B cell (primary cell): ENCODE results near the gene SLC22A25. TPM values are rescaled to one million over a fixed set of nuclear protein-coding genes. Genes with fewer than 3 reads are reported as not detected.
"Not testable (repeated sequence)": the region's sequence is repeated elsewhere in the genome, so short reads cannot be mapped to it uniquely, and the experiment has no call there.

Experiments used
- ATAC-seq: fragments of 200-7000 bp; cut with Tn5 transposase; one replicate; pipeline ENCODE4 v1.10.0; 2021; ENCODE audit warnings: low read depth, mild to moderate bottlenecking, moderate number of reproducible peaks, moderate library complexity
- CTCF ChIA-PET: fragments of 350-600 bp; sonication (Branson Sonifier 250); formaldehyde crosslinking; loops from one replicate; lab custom pipeline; 2021; ENCODE audit warnings: antibody characterized with exemption, inconsistent platforms; lab: Charles Lee
- POLR2A ChIA-PET: fragments of 350-600 bp; sonication (Branson Sonifier 250); formaldehyde crosslinking; loops from one replicate; lab custom pipeline; 2021; ENCODE audit warnings: antibody characterized with exemption; lab: Charles Lee
- DNase-seq: peaks from one replicate; pipeline ENCODE4 v3.0.0; 2013
- H2AFZ ChIP-seq: 2 replicates; pipeline ENCODE4 v1.6.1; 2012; ENCODE audit warnings: mild to moderate bottlenecking, low read depth, low read length; ENCODE audit not compliant: insufficient read depth, poor library complexity, severe bottlenecking
- H3K27ac ChIP-seq, 2 donors: 1 replicate in 1 of 2; 2 replicates in 1 of 2; pipeline ENCODE4 v1.5.1; 2012 to 2013; ENCODE audit warnings: low read length in 2 of 2, mild to moderate bottlenecking in 2 of 2, moderate library complexity in 1 of 2
- H3K27me3 ChIP-seq, 4 experiments: fragments of 200-600 bp in 1 of 4; sonication (generic) in 1 of 4; replicated peaks in 1 of 4; 1 replicate in 2 of 4; 2 replicates in 2 of 4; pipeline versions ENCODE4 v1.6.1 to v1.7.0; 2013 to 2016; ENCODE audit warnings: low read length in 3 of 4, mild to moderate bottlenecking in 2 of 4, mixed read lengths in 1 of 4, moderate library complexity in 1 of 4; ENCODE audit not compliant: insufficient read depth in 4 of 4, control insufficient read depth in 3 of 4; ENCODE audit errors: control extremely low read depth in 1 of 4
- H3K36me3 ChIP-seq, 2 experiments: replicated peaks in 1 of 2; 1 replicate in 1 of 2; 2 replicates in 1 of 2; pipeline versions ENCODE4 v1.6.1 to v1.7.1; 2013; ENCODE audit warnings: low read length in 1 of 2; ENCODE audit not compliant: insufficient read depth in 2 of 2, control insufficient read depth in 1 of 2; ENCODE audit errors: control extremely low read depth in 1 of 2, extremely low read depth in 1 of 2
- H3K4me1 ChIP-seq, 2 donors: fragments of 200-600 bp in 1 of 2; sonication (generic) in 1 of 2; 1 replicate in 1 of 2; 2 replicates in 1 of 2; pipeline versions ENCODE4 v1.5.1 to v1.6.1; 2013 to 2017; ENCODE audit warnings: low read length in 2 of 2; ENCODE audit not compliant: control insufficient read depth in 2 of 2, insufficient read depth in 2 of 2
- H3K4me2 ChIP-seq: replicated peaks from 2 replicates; pipeline ENCODE3; 2012; ENCODE audit warnings: mild to moderate bottlenecking, low read depth, low read length; ENCODE audit not compliant: poor library complexity, severe bottlenecking
- H3K4me3 ChIP-seq, 5 experiments: fragments of 200-600 bp in 1 of 5; sonication (generic) in 1 of 5; 1 replicate in 3 of 5; 2 replicates in 2 of 5; pipeline versions ENCODE4 v1.5.1 to v1.7.0; 2011 to 2016; ENCODE audit warnings: low read length in 4 of 5, mild to moderate bottlenecking in 4 of 5, low read depth in 2 of 5, control low read depth in 1 of 5, moderate library complexity in 1 of 5; ENCODE audit not compliant: insufficient read depth in 1 of 5; ENCODE audit errors: control extremely low read depth in 1 of 5, extremely low read depth in 1 of 5
- H3K79me2 ChIP-seq: fragments of 200-600 bp; sonication (generic); one replicate; pipeline ENCODE4 v1.6.0; 2016; ENCODE audit warnings: low read length; ENCODE audit not compliant: control insufficient read depth, insufficient read depth
- H3K9ac ChIP-seq: fragments of 200-600 bp; sonication (generic); 2 replicates; pipeline ENCODE4 v1.6.1; 2017; ENCODE audit warnings: mild to moderate bottlenecking, low read length, moderate library complexity
- H3K9me3 ChIP-seq, 3 donors: one replicate each; pipeline versions ENCODE4 v1.6.1 to v1.7.1; 2013; ENCODE audit warnings: low read length in 2 of 3; ENCODE audit not compliant: control insufficient read depth in 2 of 3, insufficient read depth in 1 of 3; ENCODE audit errors: control extremely low read depth in 1 of 3
- H4K20me1 ChIP-seq: 2 replicates; pipeline ENCODE4 v1.6.0; 2012; ENCODE audit warnings: mild to moderate bottlenecking, low read length; ENCODE audit not compliant: insufficient read depth, control insufficient read depth, poor library complexity, severe bottlenecking
- H3K27ac Mint-ChIP-seq: one replicate; pipeline ENCODE4 v1.8.0; 2021; ENCODE audit warnings: mixed read lengths
- H3K27me3 Mint-ChIP-seq: one replicate; pipeline ENCODE4 v1.8.0; 2021; ENCODE audit warnings: mixed read lengths
- H3K4me1 Mint-ChIP-seq: one replicate; pipeline ENCODE4 v1.8.0; 2021; ENCODE audit warnings: mixed read lengths
- H3K4me3 Mint-ChIP-seq: one replicate; pipeline ENCODE4 v1.8.0; 2021; ENCODE audit warnings: mixed read lengths
- H3K9me3 Mint-ChIP-seq: one replicate; pipeline ENCODE4 v1.8.0; 2022; ENCODE audit warnings: mixed read lengths; ENCODE audit not compliant: insufficient read depth
- EZH2 ChIP-seq: IDR thresholded peaks from 2 replicates; pipeline ENCODE4 v1.6.1; 2012; ENCODE audit warnings: borderline replicate concordance, low read depth, mild to moderate bottlenecking, moderate library complexity, low read length; ENCODE audit not compliant: insufficient read depth, poor library complexity, severe bottlenecking
- WGBS: methylation state at CpG from one replicate; pipeline ENCODE4 v1.1.5; 2013; ENCODE audit warnings: missing lambda C conversion rate; ENCODE audit not compliant: insufficient coverage; 5-methylcytosine and 5-hydroxymethylcytosine counted together
- intact Hi-C: fragments of 100-400 bp; cut with micrococcal nuclease; formaldehyde crosslinking; loops from one replicate; pipeline ENCODE4 v1.10.0; 2022
- polyA plus RNA-seq: library from polyadenylated mRNA; depleted of rRNA; stranded (reverse); fragments of >200 nt; gene quantifications from 2 replicates; pipeline ENCODE4 v1.2.3, GENCODE V29; 2012
- total RNA-seq, 2 donors: library from RNA; stranded (reverse); fragments of 120-200 nt in 1 of 2; gene quantifications; 1 replicate in 1 of 2; 2 replicates in 1 of 2; pipeline versions ENCODE4 v1.2.3 to v1.2.4, GENCODE V29; 2013 to 2022
- TF ChIP-seq, protein P1 (sequence below): fragments of 200-600 bp; IDR thresholded peaks from one replicate; pipeline ENCODE4 v1.8.0; 2022; ENCODE audit warnings: antibody characterized with exemption, mild to moderate bottlenecking

SLC22A25 gene
- total and polyA plus RNA-seq, 2 donors (not counting 1 experiment from before 2014, with no cell fraction given) = not detected

DNA sequence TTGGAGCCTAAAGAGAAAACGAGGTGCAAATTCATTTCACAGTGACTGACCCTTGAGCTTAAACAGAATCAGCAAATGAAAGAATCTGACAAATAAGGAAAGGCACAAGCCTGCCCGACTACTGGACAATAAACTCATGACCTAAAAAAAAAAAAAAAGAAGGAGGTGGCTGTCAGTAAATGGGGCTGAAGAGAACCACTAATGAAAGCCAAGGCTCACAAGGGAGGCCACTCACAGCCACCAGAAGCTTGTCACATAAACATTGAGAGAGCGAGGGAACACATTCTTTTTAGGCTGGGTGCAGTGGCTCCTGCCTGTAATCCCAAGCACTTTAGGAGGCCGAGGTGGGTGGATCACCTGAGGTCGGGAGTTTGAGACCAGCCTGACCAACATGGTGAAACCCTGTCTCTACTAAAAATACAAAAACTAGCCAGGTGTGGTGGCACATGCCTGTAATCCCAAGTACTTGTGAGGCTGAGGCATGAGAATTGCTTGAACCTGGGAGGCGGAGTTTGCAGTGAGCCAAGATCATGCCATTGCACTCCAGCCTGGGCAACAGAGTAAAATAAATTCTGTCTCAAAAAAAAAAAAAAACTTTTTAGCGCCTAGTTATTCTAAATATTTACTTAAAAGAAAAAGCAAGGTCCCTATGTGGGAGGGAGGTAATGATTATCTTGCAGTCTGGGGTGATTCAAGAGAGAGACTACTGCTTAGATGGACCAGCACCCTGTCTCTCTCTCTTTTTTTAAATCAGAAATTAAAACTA lies 4.0 kb upstream of the SLC22A25 start:
- H3K79me2 ChIP-seq, intact Hi-C loops, H3K27ac ChIP-seq, H2AFZ ChIP-seq, H3K4me1 Mint-ChIP-seq, H3K4me1 ChIP-seq, H4K20me1 ChIP-seq, H3K4me2 ChIP-seq, CTCF ChIA-PET, H3K4me3 Mint-ChIP-seq, H3K9me3 Mint-ChIP-seq, DNase-seq, H3K9me3 ChIP-seq, H3K9ac ChIP-seq, H3K27ac Mint-ChIP-seq, ATAC-seq, POLR2A ChIA-PET, H3K36me3 ChIP-seq, H3K4me3 ChIP-seq: not testable (repeated sequence)
- WGBS = 91% methylated on average over 4 of the region's 7 CpGs
- peaks cover 0 to 21% (median 8%) of the 10 kb centered on the region in 4 experiments for H3K27me3 ChIP-seq
- peaks cover 47% of the 10 kb centered on the region for H3K27me3 Mint-ChIP-seq

DNA sequence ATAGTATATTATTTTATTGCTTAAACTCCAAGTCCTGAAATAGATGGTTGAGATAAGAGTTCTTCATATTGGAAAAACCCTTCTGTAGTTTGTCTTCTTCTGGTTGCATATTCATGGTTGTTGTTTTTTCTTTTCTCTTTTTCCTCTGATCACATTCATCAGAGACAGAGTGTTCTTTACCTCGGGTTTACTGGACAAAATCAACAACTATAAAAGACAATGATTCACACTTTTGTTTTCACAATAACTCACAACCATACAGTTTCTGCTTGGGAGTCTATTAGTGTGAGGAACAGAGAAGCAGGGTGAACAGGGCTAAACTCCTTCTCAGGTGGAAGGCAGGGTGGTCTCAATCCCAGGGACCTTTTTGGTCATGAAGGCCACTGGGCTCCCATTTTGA lies 2.6 kb upstream of the SLC22A25 start:
- no peaks in the 10 kb centered on the region for H3K9me3 ChIP-seq
- H3K9ac ChIP-seq = no peak overlapping the region
- no peak overlapping the region for H3K4me2 ChIP-seq
- H3K4me1 ChIP-seq = no peaks in the 10 kb centered on the region
- no peak for DNase-seq
- no peak for TF ChIP-seq EZH2
- TF ChIP-seq, protein P1, sequence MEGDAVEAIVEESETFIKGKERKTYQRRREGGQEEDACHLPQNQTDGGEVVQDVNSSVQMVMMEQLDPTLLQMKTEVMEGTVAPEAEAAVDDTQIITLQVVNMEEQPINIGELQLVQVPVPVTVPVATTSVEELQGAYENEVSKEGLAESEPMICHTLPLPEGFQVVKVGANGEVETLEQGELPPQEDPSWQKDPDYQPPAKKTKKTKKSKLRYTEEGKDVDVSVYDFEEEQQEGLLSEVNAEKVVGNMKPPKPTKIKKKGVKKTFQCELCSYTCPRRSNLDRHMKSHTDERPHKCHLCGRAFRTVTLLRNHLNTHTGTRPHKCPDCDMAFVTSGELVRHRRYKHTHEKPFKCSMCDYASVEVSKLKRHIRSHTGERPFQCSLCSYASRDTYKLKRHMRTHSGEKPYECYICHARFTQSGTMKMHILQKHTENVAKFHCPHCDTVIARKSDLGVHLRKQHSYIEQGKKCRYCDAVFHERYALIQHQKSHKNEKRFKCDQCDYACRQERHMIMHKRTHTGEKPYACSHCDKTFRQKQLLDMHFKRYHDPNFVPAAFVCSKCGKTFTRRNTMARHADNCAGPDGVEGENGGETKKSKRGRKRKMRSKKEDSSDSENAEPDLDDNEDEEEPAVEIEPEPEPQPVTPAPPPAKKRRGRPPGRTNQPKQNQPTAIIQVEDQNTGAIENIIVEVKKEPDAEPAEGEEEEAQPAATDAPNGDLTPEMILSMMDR = no peak
- H3K4me3 ChIP-seq = no peak overlapping the region
- H2AFZ ChIP-seq = no peak overlapping the region
- no peaks in the 10 kb centered on the region for H4K20me1 ChIP-seq
- Mint-ChIP-seq H3K9me3 (no peaks in the 10 kb centered on the region), H3K4me1 (no peaks in the 10 kb centered on the region), H3K27me3 (peaks cover 56% of the 10 kb centered on the region), H3K27ac (no peak overlapping the region), H3K4me3 (no peak overlapping the region)
- intact Hi-C loops = no loop called here
- POLR2A ChIA-PET = no interaction called here
- H3K79me2 ChIP-seq = no peaks in the 10 kb centered on the region
- CTCF ChIA-PET = no interaction called here
- H3K27ac ChIP-seq = no peak overlapping the region
- no CpG with 5 or more reads among the region's 1 CpG for WGBS
- no peak for ATAC-seq
- peaks cover 0 to 21% (median 8%) of the 10 kb centered on the region in 4 experiments for H3K27me3 ChIP-seq
- no peaks in the 10 kb centered on the region for H3K36me3 ChIP-seq
